ENCODE measurements around the gene ZKSCAN8. TPM values are rescaled to one million over a fixed set of nuclear protein-coding genes. Genes with fewer than 3 reads are reported as not detected.

The ZKSCAN8 gene
- total RNA-seq, 2 donors from 2014 or later = 12.5 to 14.8 TPM

- DNase-seq (no peak), ATAC-seq (no peak)
- H3K27ac ChIP-seq = no peak overlapping the region
- no peaks in the 10 kb centered on the region for H3K9me3 ChIP-seq
- no peak overlapping the region for H3K4me3 ChIP-seq
- TF ChIP-seq POLR2A (IDR thresholded peaks at IDR 0.05) = no peak
- no peak for TF ChIP-seq CTCF (IDR thresholded peaks at IDR 0.05)
- intact Hi-C loops (cut with DNase I) = no loop called here
- 32 to 41% methylated on average over 1 of the region's 1 CpG for WGBS, 2 donors
- no peaks in the 10 kb centered on the region for H3K4me1 ChIP-seq
- H3K27me3 ChIP-seq = peaks cover 0 to 3% of the 10 kb centered on the region in 2 donors
- no peaks in the 10 kb centered on the region for H3K36me3 ChIP-seq (replicated peaks in 1 of 2; ENCODE audit: insufficient read depth in 1 of 2, low read depth in 2 of 2)
Measured at GRCh38 chr6:28200020-28200419, 58.3 kb downstream of the ZKSCAN8 start.

GRCh38 chr6:28203201-28203600 is 61.5 kb downstream of the ZKSCAN8 start:
- ATAC-seq (no peak), DNase-seq (no peak)
- no peak for TF ChIP-seq CTCF (IDR thresholded peaks at IDR 0.05)
- no peak for TF ChIP-seq POLR2A (IDR thresholded peaks at IDR 0.05)
- intact Hi-C loops (cut with DNase I) = no loop called here
- Histone ChIP-seq H3K36me3 (replicated peaks in 1 of 2; ENCODE audit: insufficient read depth in 1 of 2, low read depth in 2 of 2) (no peaks in the 10 kb centered on the region), H3K4me3 (no peak overlapping the region), H3K4me1 (no peaks in the 10 kb centered on the region), H3K27me3 (peaks cover 0 to 12% of the 10 kb centered on the region in 2 donors), H3K27ac (no peak overlapping the region), H3K9me3 (no peaks in the 10 kb centered on the region)
- WGBS, 2 donors = 20 to 24% methylated on average over 4 of the region's 4 CpGs

GRCh38 chr6:28205879-28206278 is 64.2 kb downstream of the ZKSCAN8 start:
- H3K27me3 ChIP-seq = peaks cover 0 to 33% of the 10 kb centered on the region in 2 donors
- H3K9me3 ChIP-seq = no peaks in the 10 kb centered on the region
- intact Hi-C loops (cut with DNase I) = no loop called here
- DNase-seq (no peak), ATAC-seq (no peak)
- H3K27ac ChIP-seq = no peak overlapping the region
- no peak for TF ChIP-seq CTCF (IDR thresholded peaks at IDR 0.05)
- no peak for TF ChIP-seq POLR2A (IDR thresholded peaks at IDR 0.05)
- WGBS, 2 donors = 32 to 60% methylated on average over 1 of the region's 1 CpG
- H3K4me1 ChIP-seq = no peaks in the 10 kb centered on the region
- no peak overlapping the region for H3K4me3 ChIP-seq
- H3K36me3 ChIP-seq (replicated peaks in 1 of 2; ENCODE audit: insufficient read depth in 1 of 2, low read depth in 2 of 2) = no peaks in the 10 kb centered on the region

- Histone ChIP-seq H3K27me3 (peaks cover 0 to 37% of the 10 kb centered on the region in 2 donors), H3K27ac (no peak overlapping the region), H3K36me3 (replicated peaks in 1 of 2; ENCODE audit: insufficient read depth in 1 of 2, low read depth in 2 of 2) (no peaks in the 10 kb centered on the region), H3K4me1 (no peaks in the 10 kb centered on the region), H3K9me3 (no peaks in the 10 kb centered on the region), H3K4me3 (no peak overlapping the region)
- WGBS, 2 donors = 20 to 24% methylated on average over 3 of the region's 3 CpGs
- intact Hi-C loops (cut with DNase I) = no loop called here
- no peak for DNase-seq
- no peak for ATAC-seq
- TF ChIP-seq CTCF (IDR thresholded peaks at IDR 0.05) (no peak), POLR2A (IDR thresholded peaks at IDR 0.05) (no peak)
Measured at GRCh38 chr6:28206527-28206926, 64.8 kb downstream of the ZKSCAN8 start.

- 9 to 13% methylated on average over 15 of the region's 15 CpGs for WGBS, 2 donors
- Histone ChIP-seq H3K9me3 (no peaks in the 10 kb centered on the region), H3K27me3 (peaks cover 0 to 37% of the 10 kb centered on the region in 2 donors), H3K36me3 (replicated peaks in 1 of 2; ENCODE audit: insufficient read depth in 1 of 2, low read depth in 2 of 2) (no peaks in the 10 kb centered on the region), H3K27ac (no peak overlapping the region), H3K4me1 (no peaks in the 10 kb centered on the region), H3K4me3 (no peak overlapping the region)
- TF ChIP-seq POLR2A (IDR thresholded peaks at IDR 0.05) (no peak), CTCF (IDR thresholded peaks at IDR 0.05) (no peak)
- DNase-seq = no peak
- no peak for ATAC-seq
- intact Hi-C loops (cut with DNase I) = no loop called here
Measured at GRCh38 chr6:28206928-28207509, 65.3 kb downstream of the ZKSCAN8 start.
